Kidney epithelial cell (primary cell): ENCODE results near the gene SLC25A21. TPM values are rescaled to one million over a fixed set of nuclear protein-coding genes. Genes with fewer than 3 reads are reported as not detected.

Experiments used
- DNase-seq: peaks from one replicate; pipeline ENCODE4 v3.0.0-alpha.2; 2010; ENCODE audit warnings: low read depth
- H3K27me3 ChIP-seq: 2 replicates; pipeline ENCODE4 v1.6.0; 2011; ENCODE audit warnings: low read length; ENCODE audit not compliant: control insufficient read depth, insufficient read depth
- H3K36me3 ChIP-seq: 2 replicates; pipeline ENCODE4 v1.5.1; 2011; ENCODE audit warnings: low read length; ENCODE audit not compliant: control insufficient read depth, insufficient read depth
- H3K4me3 ChIP-seq: 2 replicates; pipeline ENCODE4 v1.5.1; 2011; ENCODE audit warnings: low read depth, mild to moderate bottlenecking, control low read depth, low read length
- CTCF ChIP-seq: IDR thresholded peaks from 2 replicates; pipeline ENCODE4 v1.5.1; 2011; ENCODE audit warnings: mild to moderate bottlenecking, moderate library complexity, low read length, control low read depth, inconsistent platforms; ENCODE audit not compliant: insufficient read depth, poor library complexity, severe bottlenecking
- total RNA-seq: library from RNA; depleted of rRNA; stranded (reverse); fragments of >200 nt; gene quantifications from 2 replicates; pipeline ENCODE4 v1.2.3, GENCODE V29; 2015

SLC25A21 gene
- total RNA-seq, 1 donor from 2014 or later = 2.1 TPM

- no peak overlapping the region for H3K4me3 ChIP-seq
- no peak for DNase-seq
Observed at GRCh38 chr14:36844443-36845195, 327.8 kb downstream of the SLC25A21 start.

GRCh38 chr14:36843410-36843809 is 329.0 kb downstream of the SLC25A21 start:
- Histone ChIP-seq H3K27me3 (no peaks in the 10 kb centered on the region), H3K4me3 (no peak overlapping the region), H3K36me3 (no peaks in the 10 kb centered on the region)
- TF ChIP-seq CTCF = no peak
- no peak for DNase-seq

More at GRCh38 chr14:36844443-36845195, 327.8 kb downstream of the SLC25A21 start:
- Histone ChIP-seq H3K36me3 (no peaks in the 10 kb centered on the region), H3K27me3 (no peaks in the 10 kb centered on the region)
- TF ChIP-seq CTCF = no peak

DNA sequence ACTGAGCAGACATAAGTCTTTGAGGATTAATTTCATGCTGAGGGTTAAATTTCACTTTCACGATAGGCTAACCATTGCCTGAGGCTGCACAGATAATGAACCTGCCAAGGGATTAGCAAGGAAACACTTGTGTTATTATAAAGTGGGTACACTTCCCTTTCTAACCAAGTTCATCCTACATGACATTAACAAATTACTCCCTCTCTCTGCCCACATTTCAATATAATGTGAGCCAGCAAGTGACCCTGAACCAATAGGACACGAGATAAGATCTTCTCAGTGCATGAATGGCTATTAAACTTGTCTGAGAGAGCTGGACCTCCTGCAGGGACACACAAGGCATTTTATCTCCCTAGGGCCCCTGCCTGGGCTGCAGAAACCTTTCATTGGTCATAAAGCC is 337.3 kb downstream of the SLC25A21 start:
- Histone ChIP-seq H3K4me3 (no peak overlapping the region), H3K27me3 (no peaks in the 10 kb centered on the region), H3K36me3 (no peaks in the 10 kb centered on the region)
- no peak for TF ChIP-seq CTCF
- DNase-seq = no peak

GRCh38 chr14:36834293-36834692 is 338.1 kb downstream of the SLC25A21 start:
- no peaks in the 10 kb centered on the region for H3K27me3 ChIP-seq
- DNase-seq = no peak
- TF ChIP-seq CTCF = no peak
- no peaks in the 10 kb centered on the region for H3K36me3 ChIP-seq
- no peak overlapping the region for H3K4me3 ChIP-seq

- H3K36me3 ChIP-seq = no peaks in the 10 kb centered on the region
- H3K27me3 ChIP-seq = no peaks in the 10 kb centered on the region
- TF ChIP-seq CTCF = no peak
- no peak for DNase-seq
- H3K4me3 ChIP-seq = no peak overlapping the region
Observed at GRCh38 chr14:36829547-36829946, 342.9 kb downstream of the SLC25A21 start.

- H3K4me3 ChIP-seq = no peak overlapping the region
- no peaks in the 10 kb centered on the region for H3K27me3 ChIP-seq
- no peak for TF ChIP-seq CTCF
- no peak for DNase-seq
- no peaks in the 10 kb centered on the region for H3K36me3 ChIP-seq
Observed at GRCh38 chr14:36827861-36828260, 344.5 kb downstream of the SLC25A21 start.
